Mucosa of stomach (tissue), 1 donor: Measurements from ENCODE around the gene CROCC.
"Not testable (repeated sequence)": the region's sequence is repeated elsewhere in the genome, so short reads cannot be mapped to it uniquely, and the experiment has no call there.

Experiments used
- H3K27me3 ChIP-seq: one replicate; pipeline ENCODE4 v1.7.0; 2013; ENCODE audit warnings: mild to moderate bottlenecking, low read length; ENCODE audit not compliant: control insufficient read depth, insufficient read depth
- H3K36me3 ChIP-seq: one replicate; pipeline ENCODE4 v1.7.0; 2013; ENCODE audit warnings: low read length; ENCODE audit not compliant: control insufficient read depth, insufficient read depth
- H3K4me1 ChIP-seq: one replicate; pipeline ENCODE4 v1.7.0; 2013; ENCODE audit warnings: mild to moderate bottlenecking, low read length; ENCODE audit not compliant: control insufficient read depth, insufficient read depth
- H3K4me3 ChIP-seq: one replicate; pipeline ENCODE4 v1.7.0; 2013; ENCODE audit warnings: low read length
- H3K9ac ChIP-seq: one replicate; pipeline ENCODE4 v1.7.0; 2013; ENCODE audit warnings: mild to moderate bottlenecking, low read length, moderate library complexity
- H3K9me3 ChIP-seq: one replicate; pipeline ENCODE4 v1.7.0; 2013; ENCODE audit warnings: mild to moderate bottlenecking, low read length, moderate library complexity; ENCODE audit not compliant: control insufficient read depth
- donor health status: Pancreatic carcinoma.

Gene CROCC

GRCh38 chr1:16921391-16922185, at the start of gene CROCC:
TSS of gene CROCC (plus strand) at chr1:16921931. CDS start at chr1:16922019, 88 bp downstream.
- Histone ChIP-seq H3K36me3 (no peaks in the 10 kb centered on the region), H3K27me3 (no peaks in the 10 kb centered on the region), H3K4me1 (peaks cover 6% of the 10 kb centered on the region), H3K9ac (no peak within 1 kb of the TSS), H3K9me3 (no peaks in the 10 kb centered on the region), H3K4me3 (no peak within 1 kb of the TSS)

DNA sequence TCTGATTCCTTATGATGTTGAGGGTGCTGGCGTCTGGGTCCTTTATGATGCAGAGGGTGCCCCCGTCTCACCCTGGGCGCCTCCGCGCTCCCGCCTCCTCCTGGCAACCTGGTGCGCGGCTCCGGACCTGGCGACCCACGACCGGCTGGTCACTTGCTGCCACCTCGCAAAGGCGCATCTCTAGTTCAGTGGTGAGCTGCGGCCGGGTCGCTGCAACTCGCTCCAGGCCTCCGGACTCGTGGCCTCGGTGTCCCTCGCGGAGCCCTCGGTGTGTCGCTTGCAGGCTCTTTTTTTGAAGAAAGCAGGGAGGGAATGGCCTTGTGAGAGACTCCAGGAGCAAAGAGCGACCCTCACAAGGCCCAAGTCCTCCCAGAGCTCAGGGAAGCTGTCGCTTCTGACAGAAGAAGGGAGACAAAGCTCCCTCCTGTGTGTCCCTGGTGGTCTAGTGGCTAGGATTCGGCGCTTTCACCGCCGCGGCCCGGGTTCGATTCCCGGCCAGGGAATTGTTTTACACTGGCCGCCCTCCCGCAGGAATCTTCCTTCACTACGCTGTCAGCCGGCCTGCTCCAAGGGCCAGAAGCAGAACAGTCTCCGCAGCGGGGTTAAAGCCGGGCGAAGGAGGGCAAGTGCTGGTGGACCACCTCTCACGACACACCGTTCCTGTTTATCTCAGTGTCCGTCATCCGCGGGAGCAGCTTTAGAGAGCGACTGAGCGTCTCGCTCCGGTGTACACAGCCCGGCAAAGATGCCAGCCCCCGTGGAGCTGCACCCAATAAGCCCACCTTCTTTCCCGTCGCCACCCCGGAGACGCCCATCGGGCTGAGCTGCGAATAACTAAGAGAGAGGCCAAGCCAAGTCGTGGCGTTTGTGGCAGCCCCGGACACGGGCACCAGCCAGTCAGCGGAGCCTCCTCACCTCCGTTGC, 49.3 kb upstream of the CROCC start:
- not testable (repeated sequence) for H3K4me3 ChIP-seq, H3K27me3 ChIP-seq, H3K36me3 ChIP-seq, H3K9ac ChIP-seq, H3K4me1 ChIP-seq, H3K9me3 ChIP-seq

GRCh38 chr1:16873076-16873879, 48.5 kb upstream of the CROCC start:
- not testable (repeated sequence) for H3K9ac ChIP-seq, H3K27me3 ChIP-seq, H3K4me3 ChIP-seq, H3K4me1 ChIP-seq, H3K9me3 ChIP-seq, H3K36me3 ChIP-seq

DNA sequence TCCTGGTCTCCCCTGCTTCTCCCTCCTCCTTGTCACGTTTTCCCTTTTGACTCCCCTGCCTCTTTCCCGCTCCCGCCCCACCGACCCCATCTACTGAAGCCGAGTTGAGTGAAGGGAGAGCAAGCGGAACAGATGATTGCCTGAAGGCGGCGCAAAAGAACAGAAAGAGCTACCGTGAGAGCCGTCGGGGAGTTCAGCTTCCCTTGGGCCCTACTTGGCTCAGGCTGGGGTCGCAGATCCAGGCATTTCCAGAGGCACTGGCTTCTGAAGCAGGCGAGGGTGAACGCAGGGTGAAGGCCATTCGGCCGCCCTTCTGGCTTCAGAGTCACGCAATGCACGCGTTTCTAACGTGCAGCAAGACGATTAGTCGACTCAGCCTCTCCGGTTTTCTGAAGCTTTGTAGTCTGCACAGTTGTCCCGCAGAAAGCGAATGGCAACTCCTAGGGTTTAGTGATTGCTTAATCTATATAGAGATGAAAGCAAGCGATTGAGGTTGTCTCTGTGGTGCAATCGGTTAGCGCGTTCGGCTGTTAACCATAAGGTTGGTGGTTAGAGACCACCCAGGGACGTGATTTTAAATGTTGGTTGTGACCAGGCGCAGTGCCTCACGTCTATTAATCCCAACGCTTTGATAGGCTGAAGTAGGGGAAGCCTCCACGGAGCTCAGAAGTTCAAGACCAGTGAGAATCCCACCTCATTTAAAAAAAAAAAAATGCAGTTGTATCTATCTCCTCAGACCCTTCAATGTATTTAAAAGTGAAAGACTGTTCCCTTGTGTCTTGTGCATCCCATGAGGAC, 46.6 kb upstream of the CROCC start:
- not testable (repeated sequence) for H3K9ac ChIP-seq, H3K4me3 ChIP-seq, H3K9me3 ChIP-seq, H3K36me3 ChIP-seq, H3K4me1 ChIP-seq, H3K27me3 ChIP-seq

DNA sequence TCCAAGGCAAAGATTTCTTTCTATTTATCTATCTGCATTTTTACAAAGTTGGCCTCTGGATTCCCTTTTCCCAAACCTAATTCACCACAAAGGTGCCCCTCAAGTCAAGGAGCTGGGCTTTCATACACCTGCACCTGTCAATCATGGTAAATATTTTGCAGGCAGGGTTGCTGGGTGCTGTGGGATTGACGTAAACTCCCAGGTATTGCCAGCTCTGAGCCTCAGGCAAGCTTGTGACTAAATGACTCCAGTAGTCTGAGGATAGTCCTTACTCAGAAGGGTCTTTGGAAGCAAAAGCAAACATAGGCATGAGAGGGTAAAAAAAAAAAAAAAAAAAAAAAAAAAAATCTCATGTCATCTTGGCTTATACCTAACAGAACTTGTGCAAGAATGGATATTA, 40.0 kb upstream of the CROCC start:
- not testable (repeated sequence) for H3K36me3 ChIP-seq, H3K9ac ChIP-seq, H3K4me1 ChIP-seq, H3K4me3 ChIP-seq, H3K27me3 ChIP-seq, H3K9me3 ChIP-seq

GRCh38 chr1:16882986-16883385, 38.7 kb upstream of the CROCC start:
- no peaks in the 10 kb centered on the region for H3K4me1 ChIP-seq
- no peak overlapping the region for H3K4me3 ChIP-seq
- H3K9me3 ChIP-seq, result no peaks in the 10 kb centered on the region
- no peaks in the 10 kb centered on the region for H3K36me3 ChIP-seq
- no peak overlapping the region for H3K9ac ChIP-seq
- H3K27me3 ChIP-seq, result peaks cover 3% of the 10 kb centered on the region

GRCh38 chr1:16884487-16884886, 37.2 kb upstream of the CROCC start:
- not testable (repeated sequence) for H3K4me1 ChIP-seq, H3K4me3 ChIP-seq, H3K27me3 ChIP-seq, H3K9ac ChIP-seq, H3K9me3 ChIP-seq, H3K36me3 ChIP-seq

DNA sequence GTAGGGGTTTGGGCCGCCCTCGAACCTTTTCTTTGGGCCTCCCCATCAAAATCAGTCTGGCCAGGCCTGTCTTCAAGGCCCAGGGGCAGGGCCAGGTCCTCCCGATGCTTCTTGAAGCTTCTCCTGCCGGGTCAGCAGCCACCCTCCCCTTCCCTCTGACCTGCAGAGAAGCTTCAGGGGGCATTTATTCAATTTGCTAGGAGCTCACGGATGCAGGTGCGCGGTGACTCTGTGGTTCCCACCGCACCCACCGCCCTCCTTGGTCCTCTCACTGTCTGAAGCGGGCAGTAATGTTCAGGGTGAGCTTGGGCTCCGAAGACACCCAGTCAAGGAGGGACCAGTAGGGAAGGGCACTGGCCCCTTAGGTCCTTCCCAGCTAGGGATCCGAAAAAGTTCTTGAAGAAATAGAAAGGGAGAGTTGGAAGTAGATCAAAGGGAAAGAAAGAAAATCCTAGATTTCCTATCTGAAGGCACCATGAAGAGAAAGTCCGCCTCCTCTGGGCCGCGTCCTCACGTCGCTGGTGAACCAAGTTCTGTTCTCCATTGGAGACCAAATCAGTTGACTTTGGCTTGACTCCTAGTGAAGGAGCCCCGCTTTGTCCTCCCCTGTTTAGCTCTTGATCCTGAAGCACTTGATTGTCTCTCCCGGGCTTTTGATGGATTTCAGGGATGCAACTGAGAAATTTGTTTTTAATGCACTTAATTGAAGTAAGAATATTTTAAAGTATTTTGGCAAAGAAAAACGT, 34.7 kb upstream of the CROCC start:
- no peaks in the 10 kb centered on the region for H3K36me3 ChIP-seq
- no peaks in the 10 kb centered on the region for H3K4me1 ChIP-seq
- H3K27me3 ChIP-seq, result no peaks in the 10 kb centered on the region
- no peaks in the 10 kb centered on the region for H3K9me3 ChIP-seq
- no peak overlapping the region for H3K4me3 ChIP-seq
- no peak overlapping the region for H3K9ac ChIP-seq

DNA sequence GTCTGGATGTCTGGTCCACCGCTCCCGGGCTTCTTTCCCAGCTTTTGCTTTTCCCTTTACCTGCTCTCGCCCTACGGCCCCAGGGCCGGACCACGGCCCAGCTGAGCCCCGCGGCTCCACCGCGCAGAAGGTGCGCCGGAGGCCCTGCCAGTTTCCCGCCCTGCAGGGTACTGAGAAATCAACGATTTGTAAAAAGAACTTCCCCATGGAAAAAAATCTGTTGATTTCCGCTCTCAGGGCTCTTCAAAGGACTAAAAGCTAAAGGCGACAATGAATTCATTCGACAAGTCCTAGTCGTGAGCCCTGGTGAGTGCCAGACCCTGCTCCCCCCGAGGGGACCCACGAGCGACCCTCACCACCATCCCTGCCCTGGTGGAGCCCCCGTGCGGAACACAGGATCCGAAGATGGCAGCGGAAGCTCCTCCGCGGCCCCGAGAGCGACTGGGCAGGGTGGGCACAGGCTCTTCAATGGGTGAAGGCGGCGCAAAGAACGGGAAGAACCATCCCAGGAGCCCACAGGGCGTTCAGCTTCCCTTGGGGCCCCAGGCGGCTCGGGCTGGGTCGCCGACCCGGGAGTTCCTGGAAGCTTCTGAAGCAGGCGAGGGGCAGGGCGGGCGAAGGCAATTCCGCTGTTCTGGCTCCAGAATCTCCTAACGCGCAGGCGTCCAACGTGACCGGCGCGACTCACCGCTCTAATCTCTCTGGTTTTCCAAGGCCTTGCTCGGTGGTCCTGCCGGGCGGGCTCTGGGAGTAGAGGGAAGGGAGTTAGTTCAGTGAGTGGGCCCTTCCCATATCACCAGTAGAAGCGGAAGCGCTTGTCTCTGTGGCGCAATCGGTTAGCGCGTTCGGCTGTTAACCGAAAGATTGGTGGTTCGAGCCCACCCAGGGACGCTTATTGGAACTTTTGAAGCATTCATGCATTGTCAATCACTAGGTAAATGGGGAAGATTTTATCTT, 32.6 kb upstream of the CROCC start:
- Histone ChIP-seq H3K27me3 (no peaks in the 10 kb centered on the region), H3K9ac (peak overlapping the region; percentile 87), H3K4me3 (peak overlapping the region; percentile 74), H3K9me3 (no peaks in the 10 kb centered on the region), H3K36me3 (no peaks in the 10 kb centered on the region), H3K4me1 (no peaks in the 10 kb centered on the region)

- not testable (repeated sequence) for H3K9ac ChIP-seq, H3K27me3 ChIP-seq, H3K9me3 ChIP-seq, H3K4me3 ChIP-seq, H3K4me1 ChIP-seq, H3K36me3 ChIP-seq
Measured at GRCh38 chr1:16890539-16891021, 31.2 kb upstream of the CROCC start.
